Loucy (cell line): Measurements from ENCODE around the gene OR1L8.

ENCODE experiments used
- CTCF ChIP-seq: fragments of 200-600 bp; sonication (generic); conservative IDR thresholded peaks from 2 replicates; pipeline ENCODE4 v1.5.1; 2014; ENCODE audit warnings: mild to moderate bottlenecking, antibody characterized with exemption, low read length
- EZH2phosphoT487 ChIP-seq: fragments of 200-600 bp; IDR thresholded peaks from 2 replicates; pipeline ENCODE4 v1.6.1; 2018; ENCODE audit warnings: antibody characterized with exemption, mild to moderate bottlenecking, moderate library complexity, borderline replicate concordance

DNA sequence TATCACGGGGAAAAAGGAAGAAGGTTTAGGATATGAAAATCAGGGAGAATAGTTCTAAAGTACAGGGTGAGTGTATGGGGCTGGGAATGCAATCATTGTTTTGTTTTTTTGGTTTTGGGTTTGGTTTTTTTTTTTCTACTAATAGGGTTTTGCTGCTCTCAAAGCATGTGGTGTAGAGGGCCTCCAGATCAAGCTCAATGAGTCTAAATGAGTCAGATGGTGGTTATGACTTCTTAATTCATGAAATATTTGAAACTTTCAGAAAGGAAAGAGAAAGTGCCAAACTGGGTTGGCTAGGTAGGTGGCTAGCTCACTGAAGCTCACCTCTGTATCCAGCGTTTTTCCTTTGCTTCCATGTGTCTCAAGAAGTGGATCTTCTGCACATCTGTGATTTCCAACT is 10.7 kb downstream of the OR1L8 start:
- TF ChIP-seq CTCF (no peak), EZH2phosphoT487 (no peak)
